Cerebellar cortex (tissue), 1 donor: Measurements from ENCODE around the gene CSNK2A3.
"Not testable (repeated sequence)": the region's sequence is repeated elsewhere in the genome, so short reads cannot be mapped to it uniquely, and the experiment has no call there.

ENCODE experiments used
- DNase-seq: peaks from one replicate; pipeline ENCODE4 v3.0.0-alpha.2; 2015; ENCODE audit warnings: low spot score

CSNK2A3 gene

DNA sequence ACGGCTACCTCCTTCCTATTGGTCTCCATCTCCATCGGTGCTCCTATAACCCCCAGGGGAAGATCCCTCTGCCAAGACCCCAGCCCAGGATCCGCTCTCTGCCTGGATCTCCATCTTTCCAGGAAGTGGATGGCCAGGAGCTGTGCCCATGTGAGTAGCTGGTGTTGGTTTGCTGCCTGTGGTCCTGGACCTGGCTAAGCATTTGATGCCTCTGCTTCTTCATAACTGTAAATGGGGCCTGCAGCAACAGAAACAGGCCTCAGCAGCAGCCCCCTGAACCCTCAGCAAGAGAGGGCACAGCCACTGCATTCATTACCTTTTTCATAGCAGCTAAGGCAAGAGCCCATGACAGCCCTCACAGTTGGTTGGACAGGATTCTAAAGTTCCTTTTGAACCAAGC lies 26.6 kb upstream of the CSNK2A3 start:
- no peak for DNase-seq

GRCh38 chr11:11378184-11378940 lies 25.3 kb upstream of the CSNK2A3 start:
- DNase-seq: no peak

DNA sequence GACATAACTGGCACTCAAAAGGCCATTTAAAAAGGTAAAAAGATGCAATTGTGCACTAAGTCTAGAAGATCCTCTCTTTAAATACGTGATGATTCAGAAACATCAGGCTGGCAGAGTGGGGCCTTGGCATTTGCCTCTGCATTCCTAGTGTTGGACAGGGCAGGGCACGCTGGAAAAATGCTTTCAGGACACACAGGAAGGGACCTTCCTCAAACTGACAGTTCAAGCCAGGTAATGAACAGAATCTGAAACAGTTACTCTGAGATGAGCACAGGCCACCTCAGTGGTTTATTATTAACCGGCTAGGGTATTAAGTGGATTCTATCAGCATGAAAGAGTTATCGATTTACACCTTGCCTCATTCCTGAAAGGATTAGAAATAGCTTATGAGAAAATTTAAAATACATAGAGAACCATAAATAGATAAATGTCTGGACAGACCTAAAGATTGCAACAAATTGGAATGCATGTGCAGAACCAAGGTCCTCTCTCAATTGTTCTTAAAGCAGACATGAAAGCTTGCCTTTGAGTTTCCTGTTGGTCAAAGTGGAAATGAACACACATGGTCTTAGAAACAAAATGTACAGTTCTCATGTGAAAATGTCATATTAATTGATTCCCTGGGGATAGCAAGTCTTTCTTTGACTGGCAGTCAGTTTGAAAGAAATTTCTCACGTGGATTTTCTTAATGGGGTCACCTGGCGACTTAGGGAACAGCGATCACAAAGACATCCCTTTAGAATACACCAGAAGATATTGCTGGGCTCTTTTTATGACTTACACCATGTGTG lies 21.5 kb upstream of the CSNK2A3 start:
- DNase-seq: no peak

DNA sequence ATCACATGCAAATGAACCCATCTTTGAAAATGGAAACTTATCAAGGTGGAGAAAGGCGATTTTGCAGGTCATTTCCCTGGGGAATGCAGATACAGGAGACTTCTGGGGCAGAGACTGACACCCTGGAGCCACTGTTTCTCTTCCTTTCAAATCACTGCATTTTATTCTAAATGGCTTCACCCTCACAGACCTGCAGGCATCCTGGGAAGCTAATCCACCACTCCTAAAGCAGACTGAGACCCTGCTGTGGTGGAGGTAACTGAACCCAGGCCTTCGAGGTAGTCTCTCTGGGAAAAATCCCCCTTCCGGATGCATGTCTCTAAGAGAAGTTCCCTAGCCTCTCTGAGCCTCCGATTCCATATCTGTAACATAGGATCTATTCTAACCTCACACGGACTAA lies 20.9 kb upstream of the CSNK2A3 start:
- DNase-seq: no peak

GRCh38 chr11:11372461-11372860 lies 19.4 kb upstream of the CSNK2A3 start:
- no peak for DNase-seq

- no peak for DNase-seq
Observed at GRCh38 chr11:11370962-11371303, 17.9 kb upstream of the CSNK2A3 start.

DNA sequence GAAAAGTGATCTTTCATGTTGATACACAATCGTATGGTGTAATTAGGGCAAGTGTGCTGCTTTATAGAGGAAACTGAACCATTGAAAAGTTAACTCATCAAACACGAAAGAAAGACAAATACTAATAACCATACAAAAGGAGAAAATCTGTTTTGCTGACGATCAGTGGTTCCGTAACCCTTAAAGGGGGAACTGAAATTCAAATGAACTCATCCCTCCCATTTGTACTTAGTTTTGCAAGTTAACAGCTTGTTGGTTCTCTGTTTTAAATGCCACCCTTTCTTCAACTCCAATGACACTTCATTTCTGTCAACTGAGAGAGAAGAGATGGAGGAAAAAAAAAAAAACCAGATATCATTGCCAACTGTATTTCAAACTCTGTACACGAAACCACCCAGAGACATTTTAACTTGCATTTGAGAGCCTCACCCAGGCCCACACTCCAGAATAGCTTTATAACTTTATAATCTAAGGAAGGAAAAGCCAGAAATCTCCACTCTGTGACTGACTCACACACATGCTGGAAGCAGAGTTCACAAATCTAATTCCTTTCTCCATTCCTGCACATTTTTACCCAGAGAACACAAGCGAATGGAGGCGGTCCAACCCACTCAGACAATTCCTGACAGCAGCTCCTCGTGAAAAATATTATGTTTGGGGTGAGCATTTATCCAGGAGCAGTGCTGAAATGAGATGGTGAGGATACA lies 17.4 kb upstream of the CSNK2A3 start:
- no peak for DNase-seq

GRCh38 chr11:11366793-11367192 lies 13.7 kb upstream of the CSNK2A3 start:
- DNase-seq: no peak

- no peak for DNase-seq
Observed at GRCh38 chr11:11363674-11364073, 10.6 kb upstream of the CSNK2A3 start.

GRCh38 chr11:11359611-11360010 lies 6.6 kb upstream of the CSNK2A3 start:
- DNase-seq: no peak

DNA sequence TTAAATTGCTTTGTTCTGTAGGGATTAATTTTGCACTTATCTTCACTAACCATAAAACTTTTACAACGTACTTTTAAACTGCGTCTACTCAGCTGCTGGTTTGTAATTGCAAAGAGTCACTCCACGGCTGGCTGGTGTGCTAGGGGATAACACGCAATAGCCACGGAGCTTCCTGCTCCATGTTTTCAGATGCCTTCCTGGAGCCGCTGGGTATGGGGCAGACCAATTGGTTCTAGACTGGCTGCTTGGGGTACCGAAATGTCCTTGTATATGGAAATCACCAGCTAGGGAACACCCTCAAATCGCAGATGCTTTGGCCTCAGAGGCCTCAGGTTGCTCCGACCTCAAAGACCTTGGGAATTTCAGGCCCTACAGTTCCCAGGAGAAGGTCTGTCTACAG lies 3.8 kb upstream of the CSNK2A3 start:
- DNase-seq: no peak

DNA sequence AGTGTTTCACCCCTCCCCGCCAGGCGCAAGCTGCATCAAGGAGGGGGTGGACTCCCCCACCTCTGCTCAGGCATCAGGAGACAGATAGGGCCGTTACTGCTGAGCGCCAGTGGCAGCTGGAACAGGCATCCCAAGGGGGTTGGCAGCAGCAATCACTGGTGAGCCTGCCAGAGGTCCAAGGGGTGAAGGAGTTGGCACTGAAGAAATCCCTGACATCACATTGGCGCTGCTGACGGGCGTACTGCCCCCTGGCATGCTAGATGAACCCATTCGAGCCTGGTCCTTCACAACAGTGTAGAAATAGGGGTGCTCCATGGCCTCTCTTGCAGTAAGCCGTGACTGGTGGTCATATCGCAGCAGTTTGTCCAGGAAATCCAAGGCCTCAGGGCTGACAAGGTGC lies 1.2 kb downstream of the CSNK2A3 start:
- DNase-seq: not testable (repeated sequence)

DNA sequence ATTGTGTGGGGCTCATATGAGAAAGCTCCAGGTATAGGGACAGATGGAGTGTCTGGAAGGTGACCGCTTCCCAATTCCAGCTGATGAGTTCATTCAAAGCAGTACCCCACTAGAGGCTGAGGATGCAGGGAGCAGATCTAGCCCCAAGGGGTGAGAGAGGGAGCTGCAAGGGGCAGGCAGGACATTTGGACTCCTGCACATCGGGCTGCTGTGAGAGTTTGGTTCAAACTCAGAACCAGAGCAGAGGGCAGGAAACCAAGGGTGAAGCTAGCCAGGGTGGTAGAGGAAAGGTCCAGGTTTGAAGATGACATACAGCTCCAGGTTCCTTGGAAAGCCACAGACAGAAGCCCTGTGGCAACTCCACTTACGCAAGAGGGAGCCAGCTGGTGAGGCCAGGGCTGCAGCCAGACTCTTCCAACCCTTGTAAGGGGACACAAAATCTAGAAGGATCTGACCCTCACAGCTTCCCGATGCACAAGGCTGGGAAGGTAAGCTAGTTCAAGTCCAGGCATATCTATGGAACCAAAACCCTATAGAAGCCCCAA lies 1.9 kb downstream of the CSNK2A3 start:
- no peak for DNase-seq

- peak; percentile 30 for DNase-seq
Observed at GRCh38 chr11:11349870-11350337, 3.1 kb downstream of the CSNK2A3 start.

DNA sequence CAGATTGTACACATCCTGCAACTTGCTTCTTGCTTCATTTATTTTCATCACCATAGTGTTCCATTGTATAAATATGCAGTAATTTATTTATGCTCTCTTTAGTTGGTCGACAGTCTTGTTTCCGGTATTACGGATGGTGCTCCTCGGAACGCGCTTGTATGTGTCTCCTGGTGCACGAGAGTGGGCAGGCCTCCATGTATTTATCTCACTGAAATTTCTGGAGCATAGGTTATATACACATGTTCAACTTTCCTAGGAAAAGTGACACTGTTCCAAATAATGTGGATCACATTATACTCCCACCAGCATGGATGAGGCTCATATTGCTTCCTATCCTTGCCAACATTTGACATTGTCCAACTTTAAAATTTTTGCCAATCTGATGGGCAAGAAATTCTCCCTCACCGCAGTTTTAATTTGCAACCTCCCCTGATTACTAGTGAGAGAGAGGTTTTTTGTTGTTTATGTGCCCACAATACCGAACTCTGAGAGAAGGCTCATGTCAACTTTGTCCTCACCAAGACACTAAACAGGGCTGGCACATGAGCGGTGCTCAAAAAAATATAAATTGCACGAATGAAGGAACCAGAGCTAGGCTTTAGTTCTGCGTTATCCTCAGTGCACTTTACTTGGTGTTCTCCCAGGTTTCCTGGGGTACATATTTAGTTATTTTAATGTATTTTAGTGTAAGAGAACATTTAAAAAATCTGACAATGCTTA lies 3.8 kb downstream of the CSNK2A3 start:
- no peak for DNase-seq

- no peak for DNase-seq
Observed at GRCh38 chr11:11348303-11348702, 4.7 kb downstream of the CSNK2A3 start.

DNA sequence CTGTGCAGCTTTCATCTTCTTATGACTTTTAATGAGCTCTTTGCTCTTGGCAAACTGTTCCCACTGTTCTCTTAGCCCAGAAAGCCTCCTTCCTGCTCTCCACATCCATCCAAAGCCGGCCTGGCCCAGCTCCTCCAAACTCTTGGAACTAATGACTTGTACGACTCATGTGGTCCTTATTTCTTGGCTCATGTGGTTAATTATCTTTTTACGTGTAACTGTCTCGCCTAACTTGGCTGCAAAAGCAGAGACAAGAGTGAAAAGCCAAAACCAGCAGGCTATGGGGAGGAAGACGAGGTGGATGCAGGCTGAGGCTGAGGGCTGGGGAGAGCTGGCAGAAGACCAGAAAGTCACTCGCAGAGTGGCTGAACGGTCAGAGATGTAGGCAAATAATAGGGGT lies 5.5 kb downstream of the CSNK2A3 start:
- DNase-seq: peak; percentile 37

- no peak for DNase-seq
Observed at GRCh38 chr11:11346303-11346702, 6.7 kb downstream of the CSNK2A3 start.

GRCh38 chr11:11345099-11345498 lies 8.0 kb downstream of the CSNK2A3 start:
- no peak for DNase-seq

GRCh38 chr11:11344045-11344444 lies 9.0 kb downstream of the CSNK2A3 start:
- no peak for DNase-seq

GRCh38 chr11:11338304-11338703 lies 14.7 kb downstream of the CSNK2A3 start:
- DNase-seq: no peak

- DNase-seq: no peak
Observed at GRCh38 chr11:11336664-11337063, 16.4 kb downstream of the CSNK2A3 start.
